ENCODE measurements around the gene ASPHD1.

ASPHD1 gene

GRCh38 chr16:29897333-29897732 lies 3.0 kb upstream of the ASPHD1 start:
- no peak overlapping the region for H3K27ac ChIP-seq
- TF ChIP-seq ZFX (IDR thresholded peaks at IDR 0.05) = no peak
- no peak for TF ChIP-seq CTCF (conservative IDR thresholded peaks at IDR 0.05)

GRCh38 chr16:29898135-29898803 lies 2.0 kb upstream of the ASPHD1 start:
- peak overlapping the region; percentile 82 for H3K27ac ChIP-seq
- TF ChIP-seq CTCF (conservative IDR thresholded peaks at IDR 0.05) = no peak

- peak overlapping the region; percentile 82 for H3K27ac ChIP-seq
- TF ChIP-seq CTCF (conservative IDR thresholded peaks at IDR 0.05) (no peak), ZFX (IDR thresholded peaks at IDR 0.05) (no peak)
Observed at GRCh38 chr16:29898804-29899515, 1.3 kb upstream of the ASPHD1 start.

GRCh38 chr16:29899516-29900101 lies 679 bp upstream of the ASPHD1 start, which contains the start of gene SEZ6L2:
Gene SEZ6L2 (minus strand): TSS chr16:29899550. CDS start chr16:29899019, 531 bp downstream.
- TF ChIP-seq CTCF (conservative IDR thresholded peaks at IDR 0.05) (no peak; the same call in 1 of the 2 replicates), ZFX (IDR thresholded peaks at IDR 0.05) (no peak)
- H3K27ac ChIP-seq = peak within 1 kb of the TSS; percentile 82

- TF ChIP-seq ZFX (IDR thresholded peaks at IDR 0.05) = no peak
- no peak for TF ChIP-seq CTCF (conservative IDR thresholded peaks at IDR 0.05)
- peak overlapping the region; percentile 82 for H3K27ac ChIP-seq
Observed at GRCh38 chr16:29900888-29901606, 759 bp downstream of the ASPHD1 start.

GRCh38 chr16:29901607-29901945 lies 1.3 kb downstream of the ASPHD1 start:
- peak overlapping the region; percentile 82 for H3K27ac ChIP-seq

More at GRCh38 chr16:29901607-29901945, 1.3 kb downstream of the ASPHD1 start:
- TF ChIP-seq CTCF (conservative IDR thresholded peaks at IDR 0.05) (no peak), ZFX (IDR thresholded peaks at IDR 0.05) (no peak)
